Endothelial cell of umbilical vein (primary cell): ENCODE measurements around the gene OR1J4. TPM values are rescaled to one million over a fixed set of nuclear protein-coding genes. Genes with fewer than 3 reads are reported as not detected.

Source experiments
- BruUV-seq: library from RNA; stranded (reverse); fragments of 400-500 nt; replicated peaks from 2 replicates; lab custom pipeline; 2021; lab: Mats Ljungman, UMichigan
- CTCF ChIA-PET: fragments of 300-600, 350-600 bp; sonication (Branson Sonifier 250); formaldehyde crosslinking; loops from one replicate; lab custom pipeline; 2021; ENCODE audit warnings: antibody characterized with exemption, inconsistent platforms; lab: Charles Lee
- POLR2A ChIA-PET: fragments of 300-600, 350-600 bp; sonication (Branson Sonifier 250); formaldehyde crosslinking; loops from one replicate; lab custom pipeline; 2021; ENCODE audit warnings: antibody characterized with exemption, inconsistent platforms; lab: Charles Lee
- DNase-seq: peaks from one replicate; pipeline ENCODE4 v3.0.0-alpha.2; 2011; ENCODE audit warnings: low read depth, low spot score
- FAIRE-seq: peaks from 2 replicates; lab custom pipeline; 2011; peaks lifted over from hg19 to GRCh38; lab: Jason Lieb, UNC
- H2AFZ ChIP-seq: 2 replicates; pipeline ENCODE4 v1.6.0; 2012; ENCODE audit warnings: low read depth, low read length, control low read depth, inconsistent platforms
- H3K27ac ChIP-seq: 2 replicates; pipeline ENCODE4 v1.5.1; 2011; ENCODE audit warnings: low read depth, mild to moderate bottlenecking, control low read depth, low read length, moderate library complexity; ENCODE audit not compliant: insufficient read depth
- H3K27me3 ChIP-seq, 2 experiments: 2 replicates each; pipeline versions ENCODE4 v1.6.0 to v1.6.1; 2011; ENCODE audit warnings: low read length in 2 of 2, mixed read lengths in 1 of 2; ENCODE audit not compliant: control insufficient read depth in 2 of 2, insufficient read depth in 2 of 2
- H3K36me3 ChIP-seq, 2 experiments: 2 replicates in 1 of 2; 3 replicates in 1 of 2; pipeline ENCODE4 v1.5.1; 2011; ENCODE audit warnings: low read length in 2 of 2, mild to moderate bottlenecking in 1 of 2, moderate library complexity in 1 of 2; ENCODE audit not compliant: control insufficient read depth in 2 of 2, insufficient read depth in 2 of 2; ENCODE audit errors: extremely low read depth in 1 of 2
- H3K4me1 ChIP-seq: 3 replicates; pipeline ENCODE4 v1.5.1; 2011; ENCODE audit warnings: mild to moderate bottlenecking, low read length; ENCODE audit not compliant: control insufficient read depth, insufficient read depth; ENCODE audit errors: extremely low read depth
- H3K4me2 ChIP-seq: 2 replicates; pipeline ENCODE4 v1.6.1; 2011; ENCODE audit warnings: low read length, control low read depth, mixed read lengths; ENCODE audit not compliant: insufficient read depth
- H3K4me3 ChIP-seq, 3 experiments: fragments of 200-600 bp in 1 of 3; sonication (generic), shearing (Covaris generic) in 1 of 3; replicated peaks in 1 of 3; 2 replicates each; pipeline ENCODE4 v1.5.1; 2011 to 2016; ENCODE audit warnings: control low read depth in 3 of 3, low read length in 3 of 3, mild to moderate bottlenecking in 2 of 3, inconsistent platforms in 1 of 3, low read depth in 1 of 3, moderate library complexity in 1 of 3; ENCODE audit not compliant: insufficient read depth in 1 of 3
- H3K79me2 ChIP-seq: 2 replicates; pipeline ENCODE4 v1.6.0; 2012; ENCODE audit warnings: low read length, inconsistent platforms; ENCODE audit not compliant: control insufficient read depth, insufficient read depth
- H3K9ac ChIP-seq: replicated peaks from 2 replicates; pipeline ENCODE3; 2011; ENCODE audit warnings: low read length, control low read depth; ENCODE audit not compliant: insufficient read depth; ENCODE audit errors: extremely low read depth
- H3K9me1 ChIP-seq: replicated peaks from 3 replicates; pipeline ENCODE4 v1.6.0; 2011; ENCODE audit warnings: mild to moderate bottlenecking, low read length; ENCODE audit not compliant: control insufficient read depth, insufficient read depth; ENCODE audit errors: extremely low read depth
- H3K9me3 ChIP-seq: replicated peaks from 2 replicates; pipeline ENCODE4 v1.5.1; 2012; ENCODE audit warnings: low read length, inconsistent platforms; ENCODE audit not compliant: control insufficient read depth, insufficient read depth
- H4K20me1 ChIP-seq: replicated peaks from 2 replicates; pipeline ENCODE3; 2011; ENCODE audit warnings: mild to moderate bottlenecking, low read length; ENCODE audit not compliant: control insufficient read depth, insufficient read depth; ENCODE audit errors: extremely low read depth
- CTCF ChIP-seq, 2 donors: IDR thresholded peaks; 1 replicate in 1 of 2; 2 replicates in 1 of 2; pipeline ENCODE4 v1.5.1; 2011; ENCODE audit warnings: low read length in 2 of 2, mild to moderate bottlenecking in 2 of 2, moderate library complexity in 2 of 2, control low read depth in 1 of 2, inconsistent platforms in 1 of 2, low read depth in 1 of 2; ENCODE audit not compliant: insufficient read depth in 1 of 2; ENCODE audit errors: extremely low read depth in 1 of 2
- EZH2 ChIP-seq: IDR thresholded peaks from 2 replicates; pipeline ENCODE4 v1.6.1; 2012; ENCODE audit warnings: borderline replicate concordance, low read depth, mild to moderate bottlenecking, moderate library complexity, low read length, inconsistent platforms; ENCODE audit not compliant: severe bottlenecking
- FOS ChIP-seq: IDR thresholded peaks from 2 replicates; pipeline ENCODE4 v1.6.1; 2011; ENCODE audit warnings: mild to moderate bottlenecking, low read length, moderate library complexity, borderline replicate concordance; ENCODE audit not compliant: insufficient read depth
- GATA2 ChIP-seq: IDR thresholded peaks from 2 replicates; pipeline ENCODE4 v1.7.0; 2011; ENCODE audit warnings: low read depth, mild to moderate bottlenecking, moderate library complexity, mixed read lengths, low read length; ENCODE audit not compliant: insufficient read length, insufficient read depth
- JUN ChIP-seq: IDR thresholded peaks from 2 replicates; pipeline ENCODE4 v1.6.1; 2011; ENCODE audit warnings: borderline replicate concordance, low read depth; ENCODE audit not compliant: insufficient read length, insufficient read depth
- MAX ChIP-seq: IDR thresholded peaks from 2 replicates; pipeline ENCODE4 v1.6.1; 2011; ENCODE audit not compliant: insufficient read depth, insufficient read length
- MYC ChIP-seq: IDR thresholded peaks from one replicate; pipeline ENCODE4 v1.6.1; 2011; ENCODE audit warnings: mild to moderate bottlenecking, low read depth, low read length
- POLR2A ChIP-seq: IDR thresholded peaks from 2 replicates; pipeline ENCODE4 v1.6.1; 2012; ENCODE audit warnings: low read depth, mild to moderate bottlenecking, control low read depth, low read length
- POLR2AphosphoS5 ChIP-seq: IDR thresholded peaks from 2 replicates; pipeline ENCODE4 v1.6.1; 2012; ENCODE audit warnings: low read depth, mild to moderate bottlenecking, control low read depth, low read length, moderate library complexity; ENCODE audit not compliant: insufficient read depth
- dilution Hi-C: fragments of 300-500 bp; cut with MboI; formaldehyde crosslinking; loops from one replicate; pipeline ENCODE4 v1.15.0; 2019; ENCODE audit warnings: low sequenced_read_pairs; ENCODE audit not compliant: extremely low pct_ligation_motif_present
- intact Hi-C: fragments of 100-400 bp; cut with micrococcal nuclease; formaldehyde crosslinking; loops from one replicate; pipeline ENCODE4 v1.10.0; 2022
- polyA plus RNA-seq, 4 experiments: library from polyadenylated mRNA; depleted of rRNA in 3 of 4; stranded (reverse) in 3 of 4; unstranded in 1 of 4; fragments of >200 nt; gene quantifications; 2 replicates each; pipeline versions ENCODE4 v1.2.1 to v1.2.3, GENCODE V29; 2011 to 2012; ENCODE audit warnings: missing spikeins in 1 of 4
- total RNA-seq: library from RNA; stranded (reverse); gene quantifications from 2 replicates; pipeline ENCODE4 v1.2.3, GENCODE V29; 2021

The OR1J4 gene
- total and polyA plus RNA-seq, 2 donors (not counting 3 experiments of a cell fraction or from before 2014, with no cell fraction given): not detected

- no peak overlapping the region for H3K9ac ChIP-seq
- no peak overlapping the region for H3K4me3 ChIP-seq
- no peak overlapping the region for H3K4me2 ChIP-seq
- no peaks in the 10 kb centered on the region for H3K36me3 ChIP-seq
- TF ChIP-seq CTCF (IDR thresholded peaks at IDR 0.05; ENCODE audit: extremely low read depth in 1 of 2, insufficient read depth in 1 of 2, low read depth in 1 of 2, low read length in 2 of 2) (peak; percentile 80 to 85), MAX (no peak)
- H3K9me1 ChIP-seq: no peaks in the 10 kb centered on the region
- H3K9me3 ChIP-seq: no peaks in the 10 kb centered on the region
- no TSS peak for BruUV-seq
- DNase-seq (peak; percentile 56), FAIRE-seq (peak; percentile 90)
- ChIA-PET CTCF (interaction anchor here (0.6 to 4.0 kb wide), 63 partner anchors 9 to 851 kb away, joined by 3 to 52 read pairs (median 4); partner anchors contain the start of genes OR1J1, OR1J2, OR1L6 and OR1N2), POLR2A (no interaction called here)
- intact Hi-C loops (loop anchor here (1.0 kb wide), 1 partner anchor 311 kb away; no protein-coding TSS in a partner anchor), dilution Hi-C loops (no loop called here)
- H4K20me1 ChIP-seq: no peaks in the 10 kb centered on the region
- peaks cover 4 to 31% of the 10 kb centered on the region in 2 experiments for H3K27me3 ChIP-seq
- no peaks in the 10 kb centered on the region for H3K79me2 ChIP-seq
- no peak overlapping the region for H2AFZ ChIP-seq
- no peaks in the 10 kb centered on the region for H3K4me1 ChIP-seq
- H3K27ac ChIP-seq: no peak overlapping the region
Observed at GRCh38 chr9:122498883-122499288, 20.1 kb upstream of the OR1J4 start.

GRCh38 chr9:122506964-122507363 lies 12.0 kb upstream of the OR1J4 start:
- peaks cover 8 to 14% of the 10 kb centered on the region in 2 experiments for H3K27me3 ChIP-seq
- intact Hi-C loops (no loop called here), dilution Hi-C loops (no loop called here)
- H3K4me1 ChIP-seq: no peaks in the 10 kb centered on the region
- H2AFZ ChIP-seq: no peak overlapping the region
- TF ChIP-seq EZH2: no peak
- no peak for TF ChIP-seq FOS
- no peak for TF ChIP-seq POLR2AphosphoS5
- no peak for TF ChIP-seq GATA2
- no peak for TF ChIP-seq CTCF (IDR thresholded peaks at IDR 0.05; ENCODE audit: extremely low read depth in 1 of 2, insufficient read depth in 1 of 2, low read depth in 1 of 2, low read length in 2 of 2)
- no peak for TF ChIP-seq POLR2A
- no peak for TF ChIP-seq JUN
- no peak for TF ChIP-seq MYC
- no peak for TF ChIP-seq MAX
- H3K79me2 ChIP-seq: no peaks in the 10 kb centered on the region
- POLR2A ChIA-PET: no interaction called here
- H3K9ac ChIP-seq: no peak overlapping the region
- no peaks in the 10 kb centered on the region for H4K20me1 ChIP-seq
- no peaks in the 10 kb centered on the region for H3K9me3 ChIP-seq
- CTCF ChIA-PET: interaction anchor here (2.8 kb wide), 1 partner anchor 8 kb away, joined by 18 read pairs; no protein-coding TSS in a partner anchor
- no peaks in the 10 kb centered on the region for H3K36me3 ChIP-seq
- no peak for DNase-seq
- peak; percentile 59 for FAIRE-seq
- no peak overlapping the region for H3K4me3 ChIP-seq
- no peak overlapping the region for H3K4me2 ChIP-seq
- BruUV-seq: no TSS peak
- no peaks in the 10 kb centered on the region for H3K9me1 ChIP-seq
- H3K27ac ChIP-seq: no peak overlapping the region
